A549 (cell line): ENCODE data around the gene ARL4A.

Experiments used
- CTCF ChIP-seq: fragments of >200 bp; sonication (Bioruptor Twin); formaldehyde crosslinking; IDR thresholded peaks from 3 replicates; pipeline ENCODE4 v1.5.1; 2016
- EHMT2 ChIP-seq: fragments of 200-600 bp; sonication (generic); IDR thresholded peaks from 2 replicates; pipeline ENCODE4 v1.6.1; 2016; ENCODE audit warnings: antibody characterized with exemption, low read depth, mild to moderate bottlenecking, moderate library complexity
- FOXS1 ChIP-seq: fragments of 250-450 bp; sonication (Bioruptor Pico); IDR thresholded peaks from 2 replicates; pipeline ENCODE4 v1.5.0; 2020; ENCODE audit warnings: mild to moderate bottlenecking, moderate library complexity
- MAX ChIP-seq: IDR thresholded peaks from 2 replicates; pipeline ENCODE4 v1.6.1; 2012
- REST ChIP-seq: fragments of 200-600 bp; sonication (generic); IDR thresholded peaks from 2 replicates; pipeline ENCODE4 v1.6.1; 2016; ENCODE audit warnings: antibody characterized with exemption, mild to moderate bottlenecking, moderate library complexity
- RFX5 ChIP-seq: fragments of 450-650 bp; IDR thresholded peaks from 2 replicates; pipeline ENCODE4 v1.7.1; 2014; ENCODE audit warnings: antibody characterized with exemption, mild to moderate bottlenecking, moderate library complexity
- USF2 ChIP-seq: fragments of 450-650 bp; IDR thresholded peaks from 2 replicates; pipeline ENCODE4 v1.6.1; 2014; ENCODE audit warnings: antibody characterized with exemption
- ZNF302 ChIP-seq: fragments of 250-450 bp; sonication (Bioruptor Pico); IDR thresholded peaks from 2 replicates; pipeline ENCODE4 v1.9.0; 2021; ENCODE audit warnings: inconsistent platforms, mild to moderate bottlenecking, moderate library complexity

- no peak for TF ChIP-seq ZNF302 (CRISPR knock-in tag)
- TF ChIP-seq REST = no peak
- TF ChIP-seq CTCF = no peak
- TF ChIP-seq RFX5 = no peak
- no peak for TF ChIP-seq MAX
- TF ChIP-seq FOXS1 (CRISPR knock-in tag) = no peak
- TF ChIP-seq EHMT2 = no peak
- TF ChIP-seq USF2 = no peak
These were observed 2.8 kb downstream of the ARL4A start for GRCh38 chr7:12690041-12690878.
